ENCODE data around the gene PAPOLG.

DNA sequence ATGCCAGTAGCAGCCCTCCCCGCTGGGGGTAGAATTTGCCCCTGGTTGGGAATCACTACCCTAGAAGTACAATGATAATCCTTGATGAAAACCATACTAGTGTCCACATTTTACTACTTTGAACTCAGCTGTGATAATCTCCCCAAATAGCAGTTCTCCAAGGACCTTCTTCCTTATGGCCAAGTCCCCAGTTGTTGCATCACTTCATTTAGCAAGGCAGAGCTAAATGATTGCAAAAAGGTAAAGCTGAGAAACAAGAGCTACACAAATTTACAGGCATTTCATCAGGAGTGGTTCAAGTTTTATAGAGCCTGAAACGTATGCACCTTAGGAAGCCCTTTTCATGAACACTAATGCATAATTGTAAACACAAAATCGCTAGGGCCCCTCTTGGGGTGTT lies 80.4 kb downstream of the PAPOLG start:
- TF ChIP-seq EZH2 (IDR thresholded peaks at IDR 0.05; ENCODE audit: low read length), result no peak
- TF ChIP-seq, protein P1, sequence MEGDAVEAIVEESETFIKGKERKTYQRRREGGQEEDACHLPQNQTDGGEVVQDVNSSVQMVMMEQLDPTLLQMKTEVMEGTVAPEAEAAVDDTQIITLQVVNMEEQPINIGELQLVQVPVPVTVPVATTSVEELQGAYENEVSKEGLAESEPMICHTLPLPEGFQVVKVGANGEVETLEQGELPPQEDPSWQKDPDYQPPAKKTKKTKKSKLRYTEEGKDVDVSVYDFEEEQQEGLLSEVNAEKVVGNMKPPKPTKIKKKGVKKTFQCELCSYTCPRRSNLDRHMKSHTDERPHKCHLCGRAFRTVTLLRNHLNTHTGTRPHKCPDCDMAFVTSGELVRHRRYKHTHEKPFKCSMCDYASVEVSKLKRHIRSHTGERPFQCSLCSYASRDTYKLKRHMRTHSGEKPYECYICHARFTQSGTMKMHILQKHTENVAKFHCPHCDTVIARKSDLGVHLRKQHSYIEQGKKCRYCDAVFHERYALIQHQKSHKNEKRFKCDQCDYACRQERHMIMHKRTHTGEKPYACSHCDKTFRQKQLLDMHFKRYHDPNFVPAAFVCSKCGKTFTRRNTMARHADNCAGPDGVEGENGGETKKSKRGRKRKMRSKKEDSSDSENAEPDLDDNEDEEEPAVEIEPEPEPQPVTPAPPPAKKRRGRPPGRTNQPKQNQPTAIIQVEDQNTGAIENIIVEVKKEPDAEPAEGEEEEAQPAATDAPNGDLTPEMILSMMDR (optimal IDR thresholded peaks at IDR 0.05 in 1 of 3, IDR thresholded peaks at IDR 0.05 in 1 of 3, conservative IDR thresholded peaks at IDR 0.05 in 1 of 3; ENCODE audit: extremely low read depth in 1 of 3, insufficient read depth in 2 of 3, low read length in 3 of 3), result no peak

All from keratinocyte (primary cell).